Stomach (tissue), 4 donors: ENCODE results near the gene OR1D5.

ENCODE experiments used
- CTCF ChIP-seq, 7 experiments: fragments of 450-650 bp in 4 of 7; fragments of 200-600 bp in 3 of 7; sonication (generic) in 3 of 7; IDR thresholded peaks; one replicate each; pipeline ENCODE4 v1.5.1; 2016 to 2019; ENCODE audit warnings: antibody characterized with exemption in 7 of 7, control low read depth in 2 of 7, mild to moderate bottlenecking in 1 of 7
- EP300 ChIP-seq: sonication (generic); formaldehyde crosslinking; IDR thresholded peaks from one replicate; pipeline ENCODE4 v1.6.1; 2017; ENCODE audit warnings: antibody characterized with exemption

GRCh38 chr17:3046753-3047152, 16.7 kb downstream of the OR1D5 start:
- no peak for TF ChIP-seq CTCF (IDR thresholded peaks at IDR 0.05)
- no peak for TF ChIP-seq EP300
